GM12878 (cell line): ENCODE measurements around the gene ZYG11B. TPM values are rescaled to one million over a fixed set of nuclear protein-coding genes. Genes with fewer than 3 reads are reported as not detected.
A peak's percentile ranks its signal among the peaks of the same experiment; 100 is the strongest.

Source experiments
- ATAC-seq: fragments of 200-7000 bp; cut with Tn5 transposase; 3 replicates; pipeline ENCODE4 v1.9.1; 2020; ENCODE audit warnings: mild to moderate bottlenecking, moderate library complexity
- BruUV-seq: library from RNA; stranded (reverse); fragments of 400-500 nt; replicated peaks from 2 replicates; lab custom pipeline; 2021; lab: Mats Ljungman, UMichigan
- CTCF ChIA-PET: fragments of 300-600 bp; sonication (Branson Sonifier 250); formaldehyde crosslinking; extraction: SDS; loops from one replicate; lab custom pipeline; 2021; ENCODE audit warnings: inconsistent platforms; lab: Yijun Ruan, JAX
- POLR2A ChIA-PET: fragments of 350-600 bp; formaldehyde crosslinking; extraction: SDS; loops from one replicate; lab custom pipeline; 2021; ENCODE audit warnings: inconsistent platforms; lab: Charles Lee
- RAD21 ChIA-PET: fragments of 300-600 bp; sonication (Branson Sonifier 250); formaldehyde crosslinking; loops from one replicate; lab custom pipeline; 2023; ENCODE audit warnings: antibody characterized with exemption; ENCODE audit not compliant: unreplicated experiment; lab: Charles Lee
- SMC1A ChIA-PET: fragments of 300-600 bp; sonication (Branson Sonifier 250); formaldehyde crosslinking; loops from one replicate; lab custom pipeline; 2023; ENCODE audit not compliant: unreplicated experiment, uncharacterized antibody; lab: Charles Lee
- DNase-seq: peaks from one replicate; pipeline ENCODE4 v3.0.0-alpha.2; 2011; ENCODE audit warnings: low read depth, low spot score
- FAIRE-seq: peaks from 3 replicates; lab custom pipeline; 2011; peaks lifted over from hg19 to GRCh38; lab: Jason Lieb, UNC
- H2AFZ ChIP-seq: 2 replicates; pipeline ENCODE4 v1.6.0; 2011; ENCODE audit warnings: low read depth, low read length, control low read depth; ENCODE audit not compliant: control insufficient read depth
- H3K27ac ChIP-seq: 2 replicates; pipeline ENCODE4 v1.5.1; 2011; ENCODE audit warnings: control low read depth; ENCODE audit not compliant: control insufficient read depth, insufficient read depth
- H3K27me3 ChIP-seq, 2 experiments: replicated peaks in 1 of 2; 2 replicates each; pipeline versions ENCODE4 v1.6.0 to v1.6.1; 2011; ENCODE audit warnings: low read length in 1 of 2; ENCODE audit not compliant: control insufficient read depth in 2 of 2, insufficient read depth in 2 of 2
- H3K36me3 ChIP-seq, 2 experiments: 2 replicates each; pipeline ENCODE4 v1.5.1; 2011; ENCODE audit warnings: low read length in 1 of 2; ENCODE audit not compliant: control insufficient read depth in 2 of 2, insufficient read depth in 2 of 2
- H3K4me1 ChIP-seq: 2 replicates; pipeline ENCODE4 v1.6.1; 2011; ENCODE audit warnings: mild to moderate bottlenecking, low read length, moderate library complexity, mixed read lengths; ENCODE audit not compliant: control insufficient read depth, insufficient read depth
- H3K4me2 ChIP-seq: 2 replicates; pipeline ENCODE4 v1.6.0; 2011; ENCODE audit warnings: control low read depth; ENCODE audit not compliant: control insufficient read depth, insufficient read depth
- H3K4me3 ChIP-seq: fragments of 200-600 bp; sonication (generic); 2 replicates; pipeline ENCODE4 v1.5.1; 2016
- H3K79me2 ChIP-seq: 2 replicates; pipeline ENCODE4 v1.6.0; 2011; ENCODE audit warnings: low read length; ENCODE audit not compliant: control insufficient read depth, insufficient read depth
- H3K9ac ChIP-seq: 2 replicates; pipeline ENCODE4 v1.8.0; 2011; ENCODE audit warnings: low read length, control low read depth, mixed read lengths; ENCODE audit not compliant: control insufficient read depth, insufficient read depth
- H3K9me3 ChIP-seq: replicated peaks from 3 replicates; pipeline ENCODE4 v1.5.1; 2011; ENCODE audit warnings: mild to moderate bottlenecking, low read length; ENCODE audit not compliant: control insufficient read depth, insufficient read depth
- H4K20me1 ChIP-seq: 2 replicates; pipeline ENCODE4 v1.6.0; 2011; ENCODE audit not compliant: control insufficient read depth, insufficient read depth
- ESRRA ChIP-seq: IDR thresholded peaks from 2 replicates; pipeline ENCODE4 v1.6.1; 2012; ENCODE audit warnings: mild to moderate bottlenecking, low read length, improper control_type of control experiment
- ETV6 ChIP-seq, 2 experiments: fragments of 450-650 bp in 1 of 2; IDR thresholded peaks in 1 of 2; conservative IDR thresholded peaks in 1 of 2; 2 replicates each; pipeline ENCODE4 v1.6.1; 2014; ENCODE audit warnings: antibody characterized with exemption in 1 of 2, borderline replicate concordance in 1 of 2, low read depth in 1 of 2, mild to moderate bottlenecking in 1 of 2, moderate library complexity in 1 of 2
- EZH2 ChIP-seq: IDR thresholded peaks from 2 replicates; pipeline ENCODE4 v1.6.1; 2012; ENCODE audit warnings: low read depth, mild to moderate bottlenecking, control low read depth, inconsistent platforms, low read length, borderline replicate concordance; ENCODE audit not compliant: control insufficient read depth
- GABPA ChIP-seq: IDR thresholded peaks from 2 replicates; pipeline ENCODE4 v1.6.1; 2014; ENCODE audit warnings: antibody characterized with exemption, low read depth, mild to moderate bottlenecking, inconsistent platforms
- WRNIP1 ChIP-seq: IDR thresholded peaks from 2 replicates; pipeline ENCODE4 v1.6.1; 2011; ENCODE audit warnings: low read depth, low read length, improper control_type of control experiment, borderline replicate concordance
- WGBS: methylation state at CpG from one replicate; pipeline ENCODE4 v1.1.6; 2016; ENCODE audit warnings: low lambda C conversion rate; ENCODE audit not compliant: insufficient replicate concordance, insufficient coverage; ENCODE audit errors: missing lambda C conversion rate; 5-methylcytosine and 5-hydroxymethylcytosine counted together
- in situ Hi-C: fragments of 300-500 bp; cut with MboI; formaldehyde crosslinking; loops from 9 replicates; pipeline ENCODE4 v1.14.3; 2018; ENCODE audit warnings: mixed read lengths
- intact Hi-C: fragments of 100-400 bp; cut with micrococcal nuclease; formaldehyde crosslinking; loops from one replicate; pipeline ENCODE4 v1.14.2; 2022; ENCODE audit not compliant: unreplicated experiment
- polyA plus RNA-seq, 11 experiments: library from polyadenylated mRNA; depleted of rRNA in 4 of 11; unstranded in 6 of 11; stranded (reverse) in 5 of 11; fragments of >200 nt; fragmentation: Nextera tagmentation in 4 of 11; fragmentation: Illumina TruSeq in 1 of 11; extraction: Ambion mirVana in 4 of 11; extraction: Trizol in 1 of 11; gene quantifications; 1 replicate in 1 of 11; 2 replicates in 10 of 11; pipeline versions ENCODE4 v1.2.1 to v1.2.3, GENCODE V29; 2011 to 2016; ENCODE audit warnings: inconsistent platforms in 2 of 11, missing spikeins in 2 of 11, low read depth in 1 of 11
- total RNA-seq, 4 experiments: library from RNA; depleted of rRNA in 3 of 4; stranded (reverse); fragments of >200 nt in 3 of 4; fragmentation: Illumina TruSeq in 1 of 4; extraction: Trizol in 1 of 4; gene quantifications; 2 replicates each; pipeline versions ENCODE4 v1.2.1 to v1.2.3, GENCODE V29; 2013 to 2021
- TF ChIP-seq, protein P1 (sequence below): IDR thresholded peaks from 2 replicates; pipeline ENCODE4 v1.6.1; 2011; ENCODE audit warnings: low read depth, mild to moderate bottlenecking, low read length, moderate library complexity, borderline replicate concordance; ENCODE audit errors: extremely low read depth
- TF ChIP-seq, protein P2 (sequence below): fragments of 450-650 bp; IDR thresholded peaks from 2 replicates; pipeline ENCODE4 v1.6.1; 2017; ENCODE audit warnings: low read depth, mild to moderate bottlenecking, moderate library complexity
- TF ChIP-seq, protein P3 (sequence below): fragments of 450-650 bp; IDR thresholded peaks from 2 replicates; pipeline ENCODE4 v1.6.1; 2017; ENCODE audit warnings: mild to moderate bottlenecking, moderate library complexity

ZYG11B gene
- total and polyA plus RNA-seq, 10 of the 15 experiments (the other 5 are each of a cell fraction or from before 2014, with no cell fraction given) = 1.8 to 8.5 (median 5.3) TPM

DNA sequence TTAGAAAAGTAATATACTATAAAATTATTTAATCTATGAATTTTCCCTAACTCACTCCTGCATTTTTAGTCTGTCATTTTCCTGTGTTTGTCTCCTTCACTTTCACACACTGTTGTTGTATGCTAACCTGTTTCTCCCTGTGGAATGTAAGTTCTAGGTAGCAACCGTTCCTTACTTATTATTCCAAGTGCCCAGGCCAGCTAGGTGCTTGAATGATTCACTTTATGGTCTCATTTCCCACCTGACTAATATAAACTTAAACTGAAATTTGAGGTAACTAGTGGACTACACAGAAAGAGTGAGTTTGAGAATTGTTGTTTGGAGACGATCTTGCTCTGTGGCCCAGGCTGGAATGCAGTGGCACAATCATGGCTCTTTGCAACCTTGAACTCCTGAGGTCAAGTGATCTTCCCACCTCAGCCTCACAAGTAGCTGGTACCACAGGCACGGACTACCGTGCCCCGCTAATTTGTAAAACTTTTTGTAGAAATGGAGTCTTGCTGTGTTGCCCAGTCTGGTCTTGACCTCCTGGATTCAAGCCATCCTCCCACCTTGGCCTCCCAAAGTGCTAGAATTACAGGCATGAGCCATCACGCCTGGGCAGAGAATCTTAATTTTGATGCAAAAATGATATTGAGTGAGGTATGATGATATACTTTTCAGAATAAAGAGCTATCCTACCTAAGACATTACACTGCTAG lies 1.9 kb downstream of the ZYG11B start:
- SMC1A ChIA-PET = interaction anchor here (0.5 to 2.1 kb wide), 7 partner anchors 9 to 324 kb away, joined by 3 to 6 read pairs (median 3); partner anchors contain the start of genes ORC1 and PRPF38A
- Histone ChIP-seq H3K79me2 (peaks cover 12% of the 10 kb centered on the region), H3K4me3 (no peak overlapping the region), H3K27ac (no peak overlapping the region), H3K36me3 (no peaks in the 10 kb centered on the region), H4K20me1 (no peaks in the 10 kb centered on the region), H3K4me2 (peak overlapping the region; percentile 82), H3K9me3 (no peaks in the 10 kb centered on the region), H3K27me3 (no peaks in the 10 kb centered on the region), H3K9ac (no peak overlapping the region), H3K4me1 (no peaks in the 10 kb centered on the region; the same call in 1 of the 2 replicates)
- no peak for ATAC-seq
- WGBS = over 99% methylated on average over 6 of the region's 6 CpGs
- no peak for FAIRE-seq
- POLR2A ChIA-PET = interaction anchor here (0.6 to 2.1 kb wide), 3 partner anchors 9 to 120 kb away, joined by 3 to 5 read pairs (median 4); no protein-coding TSS in a partner anchor
- intact Hi-C loops = no loop called here
- in situ Hi-C loops = no loop called here
- RAD21 ChIA-PET = interaction anchor here (0.7 to 2.3 kb wide), 2 partner anchors 19 to 115 kb away, joined by 3 to 12 read pairs; partner anchors contain the start of gene ZYG11A
- no TSS peak for BruUV-seq
- CTCF ChIA-PET = interaction anchor here (0.6 to 2.3 kb wide), 9 partner anchors 11 to 435 kb away, joined by 3 to 7 read pairs (median 4); no protein-coding TSS in a partner anchor
- no peak for DNase-seq
- TF ChIP-seq ETV6 (conservative IDR thresholded peaks at IDR 0.05 in 1 of 2, IDR thresholded peaks at IDR 0.05 in 1 of 2; ENCODE audit: borderline replicate concordance in 1 of 2, low read depth in 1 of 2) (no peak), GABPA (no peak), WRNIP1 (no peak), EZH2 (no peak), ESRRA (no peak)
- TF ChIP-seq, protein P1, sequence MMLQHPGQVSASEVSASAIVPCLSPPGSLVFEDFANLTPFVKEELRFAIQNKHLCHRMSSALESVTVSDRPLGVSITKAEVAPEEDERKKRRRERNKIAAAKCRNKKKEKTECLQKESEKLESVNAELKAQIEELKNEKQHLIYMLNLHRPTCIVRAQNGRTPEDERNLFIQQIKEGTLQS = no peak
- TF ChIP-seq, protein P2, sequence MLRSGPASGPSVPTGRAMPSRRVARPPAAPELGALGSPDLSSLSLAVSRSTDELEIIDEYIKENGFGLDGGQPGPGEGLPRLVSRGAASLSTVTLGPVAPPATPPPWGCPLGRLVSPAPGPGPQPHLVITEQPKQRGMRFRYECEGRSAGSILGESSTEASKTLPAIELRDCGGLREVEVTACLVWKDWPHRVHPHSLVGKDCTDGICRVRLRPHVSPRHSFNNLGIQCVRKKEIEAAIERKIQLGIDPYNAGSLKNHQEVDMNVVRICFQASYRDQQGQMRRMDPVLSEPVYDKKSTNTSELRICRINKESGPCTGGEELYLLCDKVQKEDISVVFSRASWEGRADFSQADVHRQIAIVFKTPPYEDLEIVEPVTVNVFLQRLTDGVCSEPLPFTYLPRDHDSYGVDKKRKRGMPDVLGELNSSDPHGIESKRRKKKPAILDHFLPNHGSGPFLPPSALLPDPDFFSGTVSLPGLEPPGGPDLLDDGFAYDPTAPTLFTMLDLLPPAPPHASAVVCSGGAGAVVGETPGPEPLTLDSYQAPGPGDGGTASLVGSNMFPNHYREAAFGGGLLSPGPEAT = no peak
- TF ChIP-seq, protein P3, sequence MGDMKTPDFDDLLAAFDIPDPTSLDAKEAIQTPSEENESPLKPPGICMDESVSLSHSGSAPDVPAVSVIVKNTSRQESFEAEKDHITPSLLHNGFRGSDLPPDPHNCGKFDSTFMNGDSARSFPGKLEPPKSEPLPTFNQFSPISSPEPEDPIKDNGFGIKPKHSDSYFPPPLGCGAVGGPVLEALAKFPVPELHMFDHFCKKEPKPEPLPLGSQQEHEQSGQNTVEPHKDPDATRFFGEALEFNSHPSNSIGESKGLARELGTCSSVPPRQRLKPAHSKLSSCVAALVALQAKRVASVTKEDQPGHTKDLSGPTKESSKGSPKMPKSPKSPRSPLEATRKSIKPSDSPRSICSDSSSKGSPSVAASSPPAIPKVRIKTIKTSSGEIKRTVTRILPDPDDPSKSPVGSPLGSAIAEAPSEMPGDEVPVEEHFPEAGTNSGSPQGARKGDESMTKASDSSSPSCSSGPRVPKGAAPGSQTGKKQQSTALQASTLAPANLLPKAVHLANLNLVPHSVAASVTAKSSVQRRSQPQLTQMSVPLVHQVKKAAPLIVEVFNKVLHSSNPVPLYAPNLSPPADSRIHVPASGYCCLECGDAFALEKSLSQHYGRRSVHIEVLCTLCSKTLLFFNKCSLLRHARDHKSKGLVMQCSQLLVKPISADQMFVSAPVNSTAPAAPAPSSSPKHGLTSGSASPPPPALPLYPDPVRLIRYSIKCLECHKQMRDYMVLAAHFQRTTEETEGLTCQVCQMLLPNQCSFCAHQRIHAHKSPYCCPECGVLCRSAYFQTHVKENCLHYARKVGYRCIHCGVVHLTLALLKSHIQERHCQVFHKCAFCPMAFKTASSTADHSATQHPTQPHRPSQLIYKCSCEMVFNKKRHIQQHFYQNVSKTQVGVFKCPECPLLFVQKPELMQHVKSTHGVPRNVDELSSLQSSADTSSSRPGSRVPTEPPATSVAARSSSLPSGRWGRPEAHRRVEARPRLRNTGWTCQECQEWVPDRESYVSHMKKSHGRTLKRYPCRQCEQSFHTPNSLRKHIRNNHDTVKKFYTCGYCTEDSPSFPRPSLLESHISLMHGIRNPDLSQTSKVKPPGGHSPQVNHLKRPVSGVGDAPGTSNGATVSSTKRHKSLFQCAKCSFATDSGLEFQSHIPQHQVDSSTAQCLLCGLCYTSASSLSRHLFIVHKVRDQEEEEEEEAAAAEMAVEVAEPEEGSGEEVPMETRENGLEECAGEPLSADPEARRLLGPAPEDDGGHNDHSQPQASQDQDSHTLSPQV = no peak
- TF ChIP-seq, all 136 proteins: peak for 0
- no peak overlapping the region for H2AFZ ChIP-seq
